Endothelial cell of umbilical vein (primary cell): ENCODE measurements around the gene ADORA2A. TPM values are rescaled to one million over a fixed set of nuclear protein-coding genes. Genes with fewer than 3 reads are reported as not detected.

Experiments
- BruUV-seq: library from RNA; stranded (reverse); fragments of 400-500 nt; replicated peaks from 2 replicates; lab custom pipeline; 2021; lab: Mats Ljungman, UMichigan
- CTCF ChIA-PET: fragments of 300-600, 350-600 bp; sonication (Branson Sonifier 250); formaldehyde crosslinking; loops from one replicate; lab custom pipeline; 2021; ENCODE audit warnings: antibody characterized with exemption, inconsistent platforms; lab: Charles Lee
- POLR2A ChIA-PET: fragments of 300-600, 350-600 bp; sonication (Branson Sonifier 250); formaldehyde crosslinking; loops from one replicate; lab custom pipeline; 2021; ENCODE audit warnings: antibody characterized with exemption, inconsistent platforms; lab: Charles Lee
- DNase-seq: peaks from one replicate; pipeline ENCODE4 v3.0.0-alpha.2; 2011; ENCODE audit warnings: low read depth, low spot score
- FAIRE-seq: peaks from 2 replicates; lab custom pipeline; 2011; peaks lifted over from hg19 to GRCh38; lab: Jason Lieb, UNC
- H2AFZ ChIP-seq: 2 replicates; pipeline ENCODE4 v1.6.0; 2012; ENCODE audit warnings: low read depth, low read length, control low read depth, inconsistent platforms
- H3K27ac ChIP-seq: 2 replicates; pipeline ENCODE4 v1.5.1; 2011; ENCODE audit warnings: low read depth, mild to moderate bottlenecking, control low read depth, low read length, moderate library complexity; ENCODE audit not compliant: insufficient read depth
- H3K27me3 ChIP-seq, 2 experiments: 2 replicates each; pipeline versions ENCODE4 v1.6.0 to v1.6.1; 2011; ENCODE audit warnings: low read length in 2 of 2, mixed read lengths in 1 of 2; ENCODE audit not compliant: control insufficient read depth in 2 of 2, insufficient read depth in 2 of 2
- H3K36me3 ChIP-seq, 2 experiments: 2 replicates in 1 of 2; 3 replicates in 1 of 2; pipeline ENCODE4 v1.5.1; 2011; ENCODE audit warnings: low read length in 2 of 2, mild to moderate bottlenecking in 1 of 2, moderate library complexity in 1 of 2; ENCODE audit not compliant: control insufficient read depth in 2 of 2, insufficient read depth in 2 of 2; ENCODE audit errors: extremely low read depth in 1 of 2
- H3K4me1 ChIP-seq: 3 replicates; pipeline ENCODE4 v1.5.1; 2011; ENCODE audit warnings: mild to moderate bottlenecking, low read length; ENCODE audit not compliant: control insufficient read depth, insufficient read depth; ENCODE audit errors: extremely low read depth
- H3K4me2 ChIP-seq: 2 replicates; pipeline ENCODE4 v1.6.1; 2011; ENCODE audit warnings: low read length, control low read depth, mixed read lengths; ENCODE audit not compliant: insufficient read depth
- H3K4me3 ChIP-seq, 3 experiments: fragments of 200-600 bp in 1 of 3; sonication (generic), shearing (Covaris generic) in 1 of 3; replicated peaks in 1 of 3; 2 replicates each; pipeline ENCODE4 v1.5.1; 2011 to 2016; ENCODE audit warnings: control low read depth in 3 of 3, low read length in 3 of 3, mild to moderate bottlenecking in 2 of 3, inconsistent platforms in 1 of 3, low read depth in 1 of 3, moderate library complexity in 1 of 3; ENCODE audit not compliant: insufficient read depth in 1 of 3
- H3K79me2 ChIP-seq: 2 replicates; pipeline ENCODE4 v1.6.0; 2012; ENCODE audit warnings: low read length, inconsistent platforms; ENCODE audit not compliant: control insufficient read depth, insufficient read depth
- H3K9ac ChIP-seq: replicated peaks from 2 replicates; pipeline ENCODE3; 2011; ENCODE audit warnings: low read length, control low read depth; ENCODE audit not compliant: insufficient read depth; ENCODE audit errors: extremely low read depth
- H3K9me1 ChIP-seq: replicated peaks from 3 replicates; pipeline ENCODE4 v1.6.0; 2011; ENCODE audit warnings: mild to moderate bottlenecking, low read length; ENCODE audit not compliant: control insufficient read depth, insufficient read depth; ENCODE audit errors: extremely low read depth
- H3K9me3 ChIP-seq: replicated peaks from 2 replicates; pipeline ENCODE4 v1.5.1; 2012; ENCODE audit warnings: low read length, inconsistent platforms; ENCODE audit not compliant: control insufficient read depth, insufficient read depth
- H4K20me1 ChIP-seq: replicated peaks from 2 replicates; pipeline ENCODE3; 2011; ENCODE audit warnings: mild to moderate bottlenecking, low read length; ENCODE audit not compliant: control insufficient read depth, insufficient read depth; ENCODE audit errors: extremely low read depth
- CTCF ChIP-seq, 2 donors: IDR thresholded peaks; 1 replicate in 1 of 2; 2 replicates in 1 of 2; pipeline ENCODE4 v1.5.1; 2011; ENCODE audit warnings: low read length in 2 of 2, mild to moderate bottlenecking in 2 of 2, moderate library complexity in 2 of 2, control low read depth in 1 of 2, inconsistent platforms in 1 of 2, low read depth in 1 of 2; ENCODE audit not compliant: insufficient read depth in 1 of 2; ENCODE audit errors: extremely low read depth in 1 of 2
- EZH2 ChIP-seq: IDR thresholded peaks from 2 replicates; pipeline ENCODE4 v1.6.1; 2012; ENCODE audit warnings: borderline replicate concordance, low read depth, mild to moderate bottlenecking, moderate library complexity, low read length, inconsistent platforms; ENCODE audit not compliant: severe bottlenecking
- FOS ChIP-seq: IDR thresholded peaks from 2 replicates; pipeline ENCODE4 v1.6.1; 2011; ENCODE audit warnings: mild to moderate bottlenecking, low read length, moderate library complexity, borderline replicate concordance; ENCODE audit not compliant: insufficient read depth
- GATA2 ChIP-seq: IDR thresholded peaks from 2 replicates; pipeline ENCODE4 v1.7.0; 2011; ENCODE audit warnings: low read depth, mild to moderate bottlenecking, moderate library complexity, mixed read lengths, low read length; ENCODE audit not compliant: insufficient read length, insufficient read depth
- JUN ChIP-seq: IDR thresholded peaks from 2 replicates; pipeline ENCODE4 v1.6.1; 2011; ENCODE audit warnings: borderline replicate concordance, low read depth; ENCODE audit not compliant: insufficient read length, insufficient read depth
- MAX ChIP-seq: IDR thresholded peaks from 2 replicates; pipeline ENCODE4 v1.6.1; 2011; ENCODE audit not compliant: insufficient read depth, insufficient read length
- MYC ChIP-seq: IDR thresholded peaks from one replicate; pipeline ENCODE4 v1.6.1; 2011; ENCODE audit warnings: mild to moderate bottlenecking, low read depth, low read length
- POLR2A ChIP-seq: IDR thresholded peaks from 2 replicates; pipeline ENCODE4 v1.6.1; 2012; ENCODE audit warnings: low read depth, mild to moderate bottlenecking, control low read depth, low read length
- POLR2AphosphoS5 ChIP-seq: IDR thresholded peaks from 2 replicates; pipeline ENCODE4 v1.6.1; 2012; ENCODE audit warnings: low read depth, mild to moderate bottlenecking, control low read depth, low read length, moderate library complexity; ENCODE audit not compliant: insufficient read depth
- dilution Hi-C: fragments of 300-500 bp; cut with MboI; formaldehyde crosslinking; loops from one replicate; pipeline ENCODE4 v1.15.0; 2019; ENCODE audit warnings: low sequenced_read_pairs; ENCODE audit not compliant: extremely low pct_ligation_motif_present
- intact Hi-C: fragments of 100-400 bp; cut with micrococcal nuclease; formaldehyde crosslinking; loops from one replicate; pipeline ENCODE4 v1.10.0; 2022
- polyA plus RNA-seq, 4 experiments: library from polyadenylated mRNA; depleted of rRNA in 3 of 4; stranded (reverse) in 3 of 4; unstranded in 1 of 4; fragments of >200 nt; gene quantifications; 2 replicates each; pipeline versions ENCODE4 v1.2.1 to v1.2.3, GENCODE V29; 2011 to 2012; ENCODE audit warnings: missing spikeins in 1 of 4
- total RNA-seq: library from RNA; stranded (reverse); gene quantifications from 2 replicates; pipeline ENCODE4 v1.2.3, GENCODE V29; 2021

ADORA2A gene
- total and polyA plus RNA-seq, 2 donors (not counting 3 experiments of a cell fraction or from before 2014, with no cell fraction given), result 20.0 to 33.1 TPM

DNA sequence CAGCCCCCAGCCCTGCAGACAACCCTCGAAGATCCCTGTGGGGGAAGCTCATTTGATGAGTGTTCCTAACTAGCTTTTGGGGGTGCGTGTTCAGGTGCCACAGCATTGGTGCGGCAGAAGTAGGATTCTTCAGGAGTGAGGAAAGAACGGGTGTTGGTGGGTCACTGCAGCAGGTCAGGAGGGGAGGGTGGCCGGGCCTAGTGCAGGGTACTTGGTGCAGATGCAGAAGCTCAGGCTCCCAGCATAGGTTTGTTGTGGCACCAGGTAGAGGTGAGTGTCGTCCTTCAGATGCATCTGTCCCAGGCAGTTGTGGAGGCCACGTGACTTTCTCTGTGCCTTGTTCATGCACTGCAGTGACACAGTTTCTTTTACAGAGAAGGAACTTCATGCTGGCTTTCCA, 15.1 kb upstream of the ADORA2A start:
- intact Hi-C loops, result no loop called here
- Histone ChIP-seq H2AFZ (no peak overlapping the region), H3K36me3 (peaks cover 0 to 17% of the 10 kb centered on the region in 2 experiments), H3K4me3 (no peak overlapping the region), H3K9me1 (no peaks in the 10 kb centered on the region), H3K9me3 (no peaks in the 10 kb centered on the region), H3K27ac (no peak overlapping the region), H4K20me1 (no peaks in the 10 kb centered on the region), H3K27me3 (no peaks in the 10 kb centered on the region), H3K9ac (no peak overlapping the region), H3K4me1 (peaks cover 30% of the 10 kb centered on the region), H3K4me2 (no peak overlapping the region), H3K79me2 (peaks cover 9% of the 10 kb centered on the region)
- FAIRE-seq (no peak), DNase-seq (no peak)
- no TSS peak for BruUV-seq
- TF ChIP-seq MAX (no peak), FOS (no peak), EZH2 (no peak), JUN (no peak), MYC (no peak), GATA2 (no peak), POLR2A (no peak), POLR2AphosphoS5 (no peak), CTCF (IDR thresholded peaks at IDR 0.05; ENCODE audit: extremely low read depth in 1 of 2, insufficient read depth in 1 of 2, low read depth in 1 of 2, low read length in 2 of 2) (no peak)
- POLR2A ChIA-PET, result no interaction called here
- CTCF ChIA-PET, result interaction anchor here (0.7 kb wide), 1 partner anchor 9 kb away, joined by 3 read pairs; no protein-coding TSS in a partner anchor
- dilution Hi-C loops, result no loop called here
